BE2C (cell line): Measurements from ENCODE around the gene RPL13.

Experiments
- DNase-seq: peaks from one replicate; pipeline ENCODE4 v3.0.0-alpha.2; 2020
- H3K27me3 ChIP-seq: fragments of 250-450 bp; sonication (Bioruptor Pico); 2 replicates; pipeline ENCODE4 v1.5.1; 2020; ENCODE audit warnings: mild to moderate bottlenecking
- H3K36me3 ChIP-seq: fragments of 250-450 bp; sonication (Bioruptor Pico); 2 replicates; pipeline ENCODE4 v1.5.1; 2020; ENCODE audit warnings: mild to moderate bottlenecking
- H3K4me1 ChIP-seq: fragments of 250-450 bp; sonication (Bioruptor Pico); 2 replicates; pipeline ENCODE4 v1.5.1; 2020
- H3K4me3 ChIP-seq: 2 replicates; pipeline ENCODE4 v1.5.1; 2011; ENCODE audit warnings: low read depth, low read length
- H3K9me3 ChIP-seq: fragments of 250-450 bp; sonication (Bioruptor Pico); 2 replicates; pipeline ENCODE4 v1.5.1; 2020
- TF ChIP-seq, protein P1 (sequence below): IDR thresholded peaks from 2 replicates; pipeline ENCODE4 v1.5.1; 2012; ENCODE audit warnings: mild to moderate bottlenecking, low read depth, low read length

RPL13 gene

DNA sequence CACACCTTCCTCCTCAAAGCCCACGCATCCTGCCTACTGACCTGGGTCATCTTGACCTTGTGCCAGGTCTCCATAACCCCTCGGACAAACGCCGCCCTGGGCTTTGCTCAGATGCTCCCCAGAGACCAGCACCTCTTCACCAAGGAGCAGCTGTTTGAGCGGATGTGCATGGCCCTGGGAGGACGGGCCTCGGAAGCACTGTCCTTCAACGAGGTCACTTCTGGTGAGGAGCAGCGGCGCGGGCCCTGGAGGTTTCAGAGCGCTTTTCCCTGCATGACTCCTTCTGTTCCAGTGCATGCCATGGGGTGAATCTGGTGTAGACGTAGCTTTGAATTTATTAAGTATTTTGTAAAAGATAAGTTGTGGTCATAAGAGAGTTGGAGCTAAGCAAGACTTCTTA is 7.6 kb upstream of the RPL13 start:
- no peaks in the 10 kb centered on the region for H3K4me1 ChIP-seq
- H3K9me3 ChIP-seq = no peaks in the 10 kb centered on the region
- H3K36me3 ChIP-seq = peaks cover 50% of the 10 kb centered on the region
- no peak for DNase-seq
- TF ChIP-seq, protein P1, sequence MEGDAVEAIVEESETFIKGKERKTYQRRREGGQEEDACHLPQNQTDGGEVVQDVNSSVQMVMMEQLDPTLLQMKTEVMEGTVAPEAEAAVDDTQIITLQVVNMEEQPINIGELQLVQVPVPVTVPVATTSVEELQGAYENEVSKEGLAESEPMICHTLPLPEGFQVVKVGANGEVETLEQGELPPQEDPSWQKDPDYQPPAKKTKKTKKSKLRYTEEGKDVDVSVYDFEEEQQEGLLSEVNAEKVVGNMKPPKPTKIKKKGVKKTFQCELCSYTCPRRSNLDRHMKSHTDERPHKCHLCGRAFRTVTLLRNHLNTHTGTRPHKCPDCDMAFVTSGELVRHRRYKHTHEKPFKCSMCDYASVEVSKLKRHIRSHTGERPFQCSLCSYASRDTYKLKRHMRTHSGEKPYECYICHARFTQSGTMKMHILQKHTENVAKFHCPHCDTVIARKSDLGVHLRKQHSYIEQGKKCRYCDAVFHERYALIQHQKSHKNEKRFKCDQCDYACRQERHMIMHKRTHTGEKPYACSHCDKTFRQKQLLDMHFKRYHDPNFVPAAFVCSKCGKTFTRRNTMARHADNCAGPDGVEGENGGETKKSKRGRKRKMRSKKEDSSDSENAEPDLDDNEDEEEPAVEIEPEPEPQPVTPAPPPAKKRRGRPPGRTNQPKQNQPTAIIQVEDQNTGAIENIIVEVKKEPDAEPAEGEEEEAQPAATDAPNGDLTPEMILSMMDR = no peak
- H3K4me3 ChIP-seq = no peak overlapping the region
- no peaks in the 10 kb centered on the region for H3K27me3 ChIP-seq

DNA sequence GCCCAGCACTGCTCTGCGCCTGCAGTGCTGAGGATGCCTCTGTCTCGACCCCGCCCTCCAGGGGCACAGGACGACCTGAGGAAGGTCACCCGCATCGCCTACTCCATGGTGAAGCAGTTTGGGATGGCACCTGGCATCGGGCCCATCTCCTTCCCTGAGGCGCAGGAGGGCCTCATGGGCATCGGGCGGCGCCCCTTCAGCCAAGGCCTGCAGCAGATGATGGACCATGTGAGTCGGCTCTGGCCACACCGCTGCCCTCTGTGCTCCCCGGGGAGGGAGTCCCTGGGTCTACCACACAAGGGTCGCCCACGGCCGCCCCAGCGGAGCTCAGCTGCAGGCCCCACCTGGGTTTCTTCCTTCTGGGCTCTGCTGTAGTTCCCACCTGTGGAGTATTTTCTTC is 6.7 kb upstream of the RPL13 start:
- TF ChIP-seq, protein P1 = no peak
- no peak for DNase-seq
- Histone ChIP-seq H3K9me3 (no peaks in the 10 kb centered on the region), H3K27me3 (no peaks in the 10 kb centered on the region), H3K4me1 (no peaks in the 10 kb centered on the region), H3K4me3 (no peak overlapping the region), H3K36me3 (peaks cover 43% of the 10 kb centered on the region)

DNA sequence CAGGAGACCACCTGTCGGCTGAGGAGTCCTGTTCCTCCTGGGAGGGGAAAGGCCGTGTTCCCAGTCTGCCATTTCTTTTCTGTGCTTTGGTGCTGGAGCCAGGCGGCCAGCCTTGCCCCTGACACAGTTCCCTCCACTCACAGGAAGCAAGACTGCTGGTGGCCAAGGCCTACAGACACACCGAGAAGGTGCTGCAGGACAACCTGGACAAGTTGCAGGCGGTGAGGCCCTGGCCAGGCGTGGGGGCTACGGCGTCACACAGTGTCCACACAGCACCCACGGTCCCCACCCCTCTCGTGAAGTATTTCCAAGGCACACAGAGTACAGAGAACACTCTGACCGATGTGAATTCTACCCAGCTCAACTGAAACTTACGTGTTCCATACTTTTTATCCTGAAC is 6.1 kb upstream of the RPL13 start:
- Histone ChIP-seq H3K27me3 (no peaks in the 10 kb centered on the region), H3K4me3 (no peak overlapping the region), H3K36me3 (peaks cover 36% of the 10 kb centered on the region), H3K4me1 (no peaks in the 10 kb centered on the region), H3K9me3 (no peaks in the 10 kb centered on the region)
- DNase-seq = no peak
- TF ChIP-seq, protein P1 = no peak

DNA sequence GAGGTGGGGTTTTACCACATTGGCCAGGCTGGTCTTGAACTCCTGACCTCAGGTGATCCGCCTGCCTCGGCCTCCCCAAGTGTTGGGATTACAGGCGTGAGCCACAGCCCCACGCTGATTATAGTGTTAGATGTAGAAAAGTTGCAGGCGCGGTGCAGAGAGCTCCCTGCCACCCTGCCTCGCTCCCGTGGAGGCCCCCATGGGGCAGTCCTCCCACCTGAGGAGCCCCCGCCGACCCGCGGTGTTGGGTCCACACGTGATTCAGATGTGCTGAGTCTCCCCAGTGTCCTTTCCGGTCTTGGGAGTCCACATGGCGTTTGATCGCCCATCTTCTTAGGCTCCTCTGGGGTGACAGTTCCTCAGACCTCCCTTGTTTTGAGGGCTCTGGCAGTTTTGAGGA is 5.2 kb upstream of the RPL13 start:
- no peaks in the 10 kb centered on the region for H3K27me3 ChIP-seq
- no peak for DNase-seq
- TF ChIP-seq, protein P1 = no peak
- H3K36me3 ChIP-seq = peaks cover 31% of the 10 kb centered on the region
- no peaks in the 10 kb centered on the region for H3K9me3 ChIP-seq
- no peak overlapping the region for H3K4me3 ChIP-seq
- H3K4me1 ChIP-seq = no peaks in the 10 kb centered on the region

DNA sequence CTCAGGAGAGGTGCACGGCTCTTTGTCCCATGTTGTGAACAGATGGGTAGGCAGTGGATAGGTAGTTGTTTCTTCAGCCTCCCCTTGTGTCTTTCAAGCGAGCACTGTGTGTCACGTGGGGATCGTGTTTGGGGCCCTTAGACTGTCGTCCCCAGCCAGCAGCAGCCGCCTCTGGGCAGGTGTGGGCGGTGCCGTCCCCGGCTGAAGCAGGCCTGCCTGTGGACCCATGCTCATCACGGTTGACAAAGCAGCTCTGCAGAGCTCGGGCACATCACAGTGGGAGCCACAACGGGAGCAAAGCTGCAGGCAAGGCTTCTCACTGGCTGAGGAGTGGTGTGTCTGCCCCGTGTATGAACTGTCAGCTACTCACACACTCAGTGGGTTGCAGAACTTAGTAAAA is 4.7 kb upstream of the RPL13 start:
- no peak for DNase-seq
- TF ChIP-seq, protein P1 = no peak
- peaks cover 27% of the 10 kb centered on the region for H3K36me3 ChIP-seq

DNA sequence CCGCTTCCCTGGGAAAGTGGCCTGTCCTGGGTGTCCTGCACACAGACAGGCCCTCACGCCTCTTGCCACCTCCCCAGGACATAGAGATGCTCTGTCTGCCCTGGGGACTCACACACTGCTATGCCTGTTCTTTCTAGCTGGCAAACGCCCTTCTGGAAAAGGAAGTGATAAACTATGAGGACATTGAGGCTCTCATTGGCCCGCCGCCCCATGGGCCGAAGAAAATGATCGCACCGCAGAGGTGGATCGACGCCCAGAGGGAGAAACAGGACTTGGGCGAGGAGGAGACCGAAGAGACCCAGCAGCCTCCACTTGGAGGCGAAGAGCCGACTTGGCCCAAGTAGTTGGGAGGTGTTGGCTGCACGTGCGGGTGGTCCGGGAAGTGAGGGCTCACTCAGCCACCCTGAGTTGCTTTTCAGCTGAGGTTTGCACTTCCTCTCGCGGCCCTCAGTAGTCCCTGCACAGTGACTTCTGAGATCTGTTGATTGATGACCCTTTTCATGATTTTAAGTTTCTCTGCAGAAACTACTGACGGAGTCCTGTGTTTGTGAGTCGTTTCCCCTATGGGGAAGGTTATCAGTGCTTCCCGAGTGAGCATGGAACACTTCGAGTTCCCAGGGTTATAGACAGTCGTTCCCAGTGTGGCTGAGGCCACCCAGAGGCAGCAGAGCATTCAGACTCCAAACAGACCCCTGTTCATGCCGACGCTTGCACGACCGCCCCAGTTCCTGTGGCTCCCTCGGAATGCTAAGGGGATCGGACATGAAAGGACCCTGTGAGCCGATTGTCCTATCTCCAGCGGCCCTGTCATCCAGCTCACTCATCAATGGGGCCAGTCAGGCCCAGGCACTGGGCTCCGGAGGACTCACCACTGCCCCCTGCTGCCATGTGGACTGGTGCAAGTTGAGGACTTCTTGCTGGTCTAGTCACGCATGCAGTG is 3.5 kb upstream of the RPL13 start:
- Histone ChIP-seq H3K4me1 (no peaks in the 10 kb centered on the region), H3K4me3 (no peak overlapping the region), H3K27me3 (no peaks in the 10 kb centered on the region), H3K9me3 (no peaks in the 10 kb centered on the region), H3K36me3 (peaks cover 34% of the 10 kb centered on the region)
- peak; percentile 92 for DNase-seq
- TF ChIP-seq, protein P1 = peak; percentile 90

More for the DNA sequence above, 4.7 kb upstream of the RPL13 start:
- H3K4me3 ChIP-seq = no peak overlapping the region
- no peaks in the 10 kb centered on the region for H3K9me3 ChIP-seq
- no peaks in the 10 kb centered on the region for H3K4me1 ChIP-seq
- H3K27me3 ChIP-seq = no peaks in the 10 kb centered on the region
